GM12891 (cell line): ENCODE data around the gene CTBP2.

Experiments
- PAX5 ChIP-seq: IDR thresholded peaks from 2 replicates; pipeline ENCODE4 v1.6.1; 2011; ENCODE audit warnings: low read length, moderate library complexity, mild to moderate bottlenecking; ENCODE audit not compliant: insufficient read depth, severe bottlenecking
- POLR2A ChIP-seq: IDR thresholded peaks from 2 replicates; pipeline ENCODE4 v1.6.1; 2011; ENCODE audit warnings: low read depth, low read length, control low read depth

DNA sequence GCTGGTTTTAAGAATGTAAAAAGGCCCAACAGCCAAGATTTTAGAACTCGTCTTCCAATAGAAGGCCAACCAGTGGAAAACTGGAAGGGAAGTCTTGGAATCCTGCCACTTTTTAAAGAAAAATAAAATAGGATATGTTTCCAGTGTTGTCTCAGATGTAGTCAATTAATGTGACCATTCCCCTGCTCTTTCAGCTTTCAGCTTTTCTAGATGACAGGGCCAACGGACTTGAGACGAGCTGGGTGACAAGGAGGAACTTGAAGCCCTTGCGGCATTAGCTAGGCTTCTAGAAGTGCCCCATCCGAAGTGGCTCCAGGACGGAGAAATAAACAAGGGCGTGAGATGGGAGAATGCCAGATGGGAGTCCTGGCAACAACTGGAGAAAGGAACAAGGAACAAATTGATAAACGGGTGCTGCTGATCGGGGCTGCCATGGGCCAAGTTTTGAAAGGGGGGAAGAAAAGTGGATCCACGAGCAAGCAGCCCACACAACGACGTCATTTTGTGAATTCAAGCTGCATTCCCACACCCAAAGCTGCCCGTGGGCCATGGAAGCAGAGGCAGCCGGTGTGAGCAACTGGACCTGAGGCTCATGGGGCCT is 42.3 kb downstream of the CTBP2 start:
- no peak for TF ChIP-seq POLR2A
- no peak for TF ChIP-seq PAX5
